HEK293 (cell line): Measurements from ENCODE around the gene CHD2.
"Not testable (repeated sequence)": the region's sequence is repeated elsewhere in the genome, so short reads cannot be mapped to it uniquely, and the experiment has no call there.

Experiments used
- CTCF ChIA-PET: fragments of 350-600 bp; formaldehyde crosslinking; extraction: SDS; loops from one replicate; lab custom pipeline; 2021; ENCODE audit warnings: antibody characterized with exemption; lab: Yijun Ruan, JAX
- POLR2A ChIA-PET: fragments of 300-600 bp; formaldehyde crosslinking; extraction: SDS; loops from one replicate; lab custom pipeline; 2020; ENCODE audit warnings: antibody characterized with exemption, inconsistent platforms; lab: Yijun Ruan, JAX
- H3K27ac ChIP-seq: fragments of 200-500 bp; sonication (Bioruptor generic); 2 replicates; pipeline ENCODE4 v1.5.1; 2014; ENCODE audit warnings: low read depth, low read length, control low read depth, inconsistent platforms; ENCODE audit errors: extremely low read depth
- H3K36me3 ChIP-seq, 2 experiments: fragments of 200-500 bp in 1 of 2; sonication (Bioruptor generic) in 1 of 2; 1 replicate in 1 of 2; 2 replicates in 1 of 2; pipeline ENCODE4 v1.5.1; 2014 to 2017; ENCODE audit warnings: inconsistent platforms in 2 of 2, low read length in 2 of 2; ENCODE audit not compliant: control insufficient read depth in 2 of 2, insufficient read depth in 1 of 2
- H3K4me1 ChIP-seq: fragments of 200-500 bp; sonication (Bioruptor generic); 2 replicates; pipeline ENCODE4 v1.5.1; 2014; ENCODE audit warnings: mild to moderate bottlenecking, low read length, inconsistent platforms; ENCODE audit not compliant: control insufficient read depth, insufficient read depth
- H3K4me3 ChIP-seq: 2 replicates; pipeline ENCODE4 v1.5.1; 2011; ENCODE audit warnings: low read depth, mild to moderate bottlenecking, control low read depth, low read length, moderate library complexity
- H3K9me3 ChIP-seq: fragments of 200-500 bp; sonication (Bioruptor generic); 2 replicates; pipeline ENCODE4 v1.5.1; 2014; ENCODE audit warnings: low read depth, low read length, inconsistent platforms; ENCODE audit not compliant: control insufficient read depth, insufficient read depth
- CTCF ChIP-seq: fragments of 450-650 bp; formaldehyde crosslinking; IDR thresholded peaks from 2 replicates; pipeline ENCODE4 v1.5.1; 2016; ENCODE audit warnings: missing biosample characterization, missing genetic modification characterization
- HIC1 ChIP-seq: fragments of 450-650 bp; formaldehyde crosslinking; IDR thresholded peaks from 2 replicates; pipeline ENCODE4 v1.5.1; 2016; ENCODE audit warnings: missing biosample characterization, missing genetic modification characterization
- IKZF3 ChIP-seq: fragments of 450-650 bp; IDR thresholded peaks from 2 replicates; pipeline ENCODE4 v1.5.0; 2018; ENCODE audit warnings: missing biosample characterization, mild to moderate bottlenecking, missing genetic modification characterization, moderate library complexity
- PRDM10 ChIP-seq: fragments of 450-650 bp; formaldehyde crosslinking; IDR thresholded peaks from 2 replicates; pipeline ENCODE4 v1.5.1; 2016; ENCODE audit warnings: missing biosample characterization, missing genetic modification characterization
- ZNF112 ChIP-seq: fragments of 450-650 bp; formaldehyde crosslinking; IDR thresholded peaks from 2 replicates; pipeline ENCODE4 v1.5.0; 2017; ENCODE audit warnings: missing biosample characterization, missing genetic modification characterization
- ZNF146 ChIP-seq: fragments of 450-650 bp; formaldehyde crosslinking; IDR thresholded peaks from 2 replicates; pipeline ENCODE4 v1.5.1; 2016; ENCODE audit warnings: missing biosample characterization, missing genetic modification characterization
- ZNF280D ChIP-seq: fragments of 450-650 bp; formaldehyde crosslinking; IDR thresholded peaks from 2 replicates; pipeline ENCODE4 v1.5.1; 2016; ENCODE audit warnings: missing biosample characterization, missing genetic modification characterization
- ZNF324 ChIP-seq: fragments of 450-650 bp; formaldehyde crosslinking; IDR thresholded peaks from 2 replicates; pipeline ENCODE4 v1.5.1; 2016; ENCODE audit warnings: missing biosample characterization, missing genetic modification characterization
- ZNF335 ChIP-seq: fragments of 450-650 bp; formaldehyde crosslinking; conservative IDR thresholded peaks from 2 replicates; pipeline ENCODE4 v1.5.1; 2016; ENCODE audit warnings: missing biosample characterization, missing genetic modification characterization
- ZNF350 ChIP-seq: fragments of 450-650 bp; formaldehyde crosslinking; IDR thresholded peaks from 2 replicates; pipeline ENCODE4 v1.5.0; 2017; ENCODE audit warnings: missing biosample characterization, mild to moderate bottlenecking, missing genetic modification characterization
- ZNF354C ChIP-seq: fragments of 450-650 bp; formaldehyde crosslinking; IDR thresholded peaks from 2 replicates; pipeline ENCODE4 v1.5.1; 2016; ENCODE audit warnings: missing biosample characterization, missing genetic modification characterization, low read depth, borderline replicate concordance
- ZNF362 ChIP-seq: fragments of 450-650 bp; formaldehyde crosslinking; IDR thresholded peaks from 2 replicates; pipeline ENCODE4 v1.5.1; 2016; ENCODE audit warnings: missing biosample characterization, missing genetic modification characterization
- ZNF394 ChIP-seq: fragments of 450-650 bp; formaldehyde crosslinking; IDR thresholded peaks from 2 replicates; pipeline ENCODE4 v1.5.1; 2016; ENCODE audit warnings: missing biosample characterization, missing genetic modification characterization, mild to moderate bottlenecking, moderate library complexity, borderline replicate concordance
- ZNF548 ChIP-seq: fragments of 450-650 bp; formaldehyde crosslinking; IDR thresholded peaks from 2 replicates; pipeline ENCODE4 v1.5.1; 2016; ENCODE audit warnings: missing biosample characterization, missing genetic modification characterization
- ZSCAN30 ChIP-seq: fragments of 450-650 bp; IDR thresholded peaks from 2 replicates; pipeline ENCODE4 v1.5.1; 2018; ENCODE audit warnings: missing biosample characterization, mild to moderate bottlenecking, missing genetic modification characterization, moderate library complexity

Gene CHD2

GRCh38 chr15:92917598-92918407, 17.7 kb downstream of the CHD2 start (continued):
- TF ChIP-seq HIC1 (peak; percentile 90), ZNF548 (no peak), ZNF112 (no peak), ZNF354C (no peak), CTCF (tag by site-specific recombination) (peak; percentile 76; the same call in 1 of the 2 replicates), ZNF146 (no peak), IKZF3 (tag by site-specific recombination) (peak; percentile 39; the same call in 1 of the 2 replicates), ZNF324 (tag by site-specific recombination) (no peak; the same call in 1 of the 2 replicates), PRDM10 (tag by site-specific recombination) (peak; percentile 77), ZNF362 (tag by site-specific recombination) (no peak), ZSCAN30 (tag by site-specific recombination) (peak; percentile 58; the same call in 1 of the 2 replicates), ZNF394 (tag by site-specific recombination) (0 out of 2 replicates have a peak, but pooled peaks have one; percentile 38), ZNF350 (tag by site-specific recombination) (no peak), ZNF335 (tag by site-specific recombination) (peak; percentile 84), ZNF280D (no peak)

GRCh38 chr15:92918881-92919280, 18.8 kb downstream of the CHD2 start:
- CTCF ChIA-PET = interaction anchor here (0.7 to 8.1 kb wide), 12 partner anchors 9 to 122 kb away, joined by 3 to 86 read pairs (median 12); partner anchors contain the start of gene CHD2
- H3K27ac ChIP-seq, H3K9me3 ChIP-seq, H3K36me3 ChIP-seq, H3K4me3 ChIP-seq: not testable (repeated sequence)
- POLR2A ChIA-PET = interaction anchor here (1.1 kb wide), 1 partner anchor 100 kb away, joined by 4 read pairs; no protein-coding TSS in a partner anchor
- peaks cover 38% of the 10 kb centered on the region for H3K4me1 ChIP-seq
